PFSK-1 (cell line): Measurements from ENCODE around the gene SMAD3.

ENCODE experiments used
- POLR2AphosphoS5 ChIP-seq: IDR thresholded peaks from 2 replicates; pipeline ENCODE4 v1.6.1; 2012; ENCODE audit warnings: low read depth, mild to moderate bottlenecking, control low read depth, low read length, moderate library complexity
- SIN3A ChIP-seq: IDR thresholded peaks from 2 replicates; pipeline ENCODE4 v1.6.1; 2012; ENCODE audit warnings: mild to moderate bottlenecking, low read length, moderate library complexity, borderline replicate concordance; ENCODE audit not compliant: insufficient read depth
- TAF1 ChIP-seq: IDR thresholded peaks from 2 replicates; pipeline ENCODE4 v1.6.1; 2012; ENCODE audit warnings: low read length, control low read depth, borderline replicate concordance; ENCODE audit not compliant: insufficient read depth
- TF ChIP-seq, protein P1 (sequence below), 2 experiments: IDR thresholded peaks; 2 replicates each; pipeline versions ENCODE4 v1.6.1 to v1.8.0; 2011 to 2012; ENCODE audit warnings: low read depth in 2 of 2, low read length in 2 of 2, control low read depth in 1 of 2, inconsistent platforms in 1 of 2, mild to moderate bottlenecking in 1 of 2, moderate library complexity in 1 of 2; ENCODE audit not compliant: insufficient read depth in 1 of 2

GRCh38 chr15:67172172-67172571, 106.8 kb downstream of the SMAD3 start:
- TF ChIP-seq, protein P1, sequence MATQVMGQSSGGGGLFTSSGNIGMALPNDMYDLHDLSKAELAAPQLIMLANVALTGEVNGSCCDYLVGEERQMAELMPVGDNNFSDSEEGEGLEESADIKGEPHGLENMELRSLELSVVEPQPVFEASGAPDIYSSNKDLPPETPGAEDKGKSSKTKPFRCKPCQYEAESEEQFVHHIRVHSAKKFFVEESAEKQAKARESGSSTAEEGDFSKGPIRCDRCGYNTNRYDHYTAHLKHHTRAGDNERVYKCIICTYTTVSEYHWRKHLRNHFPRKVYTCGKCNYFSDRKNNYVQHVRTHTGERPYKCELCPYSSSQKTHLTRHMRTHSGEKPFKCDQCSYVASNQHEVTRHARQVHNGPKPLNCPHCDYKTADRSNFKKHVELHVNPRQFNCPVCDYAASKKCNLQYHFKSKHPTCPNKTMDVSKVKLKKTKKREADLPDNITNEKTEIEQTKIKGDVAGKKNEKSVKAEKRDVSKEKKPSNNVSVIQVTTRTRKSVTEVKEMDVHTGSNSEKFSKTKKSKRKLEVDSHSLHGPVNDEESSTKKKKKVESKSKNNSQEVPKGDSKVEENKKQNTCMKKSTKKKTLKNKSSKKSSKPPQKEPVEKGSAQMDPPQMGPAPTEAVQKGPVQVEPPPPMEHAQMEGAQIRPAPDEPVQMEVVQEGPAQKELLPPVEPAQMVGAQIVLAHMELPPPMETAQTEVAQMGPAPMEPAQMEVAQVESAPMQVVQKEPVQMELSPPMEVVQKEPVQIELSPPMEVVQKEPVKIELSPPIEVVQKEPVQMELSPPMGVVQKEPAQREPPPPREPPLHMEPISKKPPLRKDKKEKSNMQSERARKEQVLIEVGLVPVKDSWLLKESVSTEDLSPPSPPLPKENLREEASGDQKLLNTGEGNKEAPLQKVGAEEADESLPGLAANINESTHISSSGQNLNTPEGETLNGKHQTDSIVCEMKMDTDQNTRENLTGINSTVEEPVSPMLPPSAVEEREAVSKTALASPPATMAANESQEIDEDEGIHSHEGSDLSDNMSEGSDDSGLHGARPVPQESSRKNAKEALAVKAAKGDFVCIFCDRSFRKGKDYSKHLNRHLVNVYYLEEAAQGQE (IDR thresholded peaks at IDR 0.05; ENCODE audit: insufficient read depth in 1 of 2, low read depth in 2 of 2, low read length in 2 of 2), result no peak
- TF ChIP-seq POLR2AphosphoS5 (no peak), TAF1 (no peak), SIN3A (no peak)
